IPS-15b (cell line): Measurements from ENCODE around the gene SLC9A9.

Experiments used
- H3K27me3 ChIP-seq: one replicate; pipeline ENCODE4 v1.6.1; 2013; ENCODE audit warnings: low read length; ENCODE audit not compliant: control insufficient read depth, insufficient read depth
- H3K36me3 ChIP-seq: one replicate; pipeline ENCODE4 v1.6.1; 2013; ENCODE audit warnings: low read length; ENCODE audit not compliant: control insufficient read depth, insufficient read depth
- H3K4me1 ChIP-seq: one replicate; pipeline ENCODE4 v1.6.1; 2013; ENCODE audit warnings: mild to moderate bottlenecking, low read length; ENCODE audit not compliant: control insufficient read depth, insufficient read depth
- H3K4me3 ChIP-seq: one replicate; pipeline ENCODE4 v1.5.1; 2013; ENCODE audit warnings: low read depth, low read length
- H3K9ac ChIP-seq: one replicate; pipeline ENCODE4 v1.6.1; 2013; ENCODE audit warnings: low read depth, mild to moderate bottlenecking, low read length
- H3K9me3 ChIP-seq: one replicate; pipeline ENCODE4 v1.6.1; 2013; ENCODE audit warnings: mild to moderate bottlenecking, low read length; ENCODE audit not compliant: control insufficient read depth, insufficient read depth

Gene SLC9A9

GRCh38 chr3:143672396-143673165 is 175.7 kb downstream of the SLC9A9 start:
- Histone ChIP-seq H3K9ac (no peak overlapping the region), H3K27me3 (no peaks in the 10 kb centered on the region), H3K4me3 (no peak overlapping the region), H3K4me1 (no peaks in the 10 kb centered on the region), H3K9me3 (no peaks in the 10 kb centered on the region), H3K36me3 (no peaks in the 10 kb centered on the region)

GRCh38 chr3:143671626-143672025 is 176.6 kb downstream of the SLC9A9 start:
- no peak overlapping the region for H3K9ac ChIP-seq
- no peaks in the 10 kb centered on the region for H3K27me3 ChIP-seq
- no peak overlapping the region for H3K4me3 ChIP-seq
- H3K36me3 ChIP-seq, result no peaks in the 10 kb centered on the region
- no peaks in the 10 kb centered on the region for H3K4me1 ChIP-seq
- H3K9me3 ChIP-seq, result no peaks in the 10 kb centered on the region

- H3K27me3 ChIP-seq, result no peaks in the 10 kb centered on the region
- no peaks in the 10 kb centered on the region for H3K4me1 ChIP-seq
- no peak overlapping the region for H3K4me3 ChIP-seq
- no peaks in the 10 kb centered on the region for H3K9me3 ChIP-seq
- H3K9ac ChIP-seq, result no peak overlapping the region
- H3K36me3 ChIP-seq, result no peaks in the 10 kb centered on the region
These were observed 179.1 kb downstream of the SLC9A9 start for GRCh38 chr3:143668924-143669790.

GRCh38 chr3:143668385-143668784 is 179.9 kb downstream of the SLC9A9 start:
- no peaks in the 10 kb centered on the region for H3K9me3 ChIP-seq

GRCh38 chr3:143661677-143662076 is 186.6 kb downstream of the SLC9A9 start:
- peaks cover 5% of the 10 kb centered on the region for H3K4me1 ChIP-seq
- no peaks in the 10 kb centered on the region for H3K9me3 ChIP-seq
- H3K36me3 ChIP-seq, result no peaks in the 10 kb centered on the region
- no peak overlapping the region for H3K9ac ChIP-seq
- H3K4me3 ChIP-seq, result no peak overlapping the region
- H3K27me3 ChIP-seq, result no peaks in the 10 kb centered on the region

More at GRCh38 chr3:143668385-143668784, 179.9 kb downstream of the SLC9A9 start:
- Histone ChIP-seq H3K4me3 (no peak overlapping the region), H3K36me3 (no peaks in the 10 kb centered on the region), H3K4me1 (no peaks in the 10 kb centered on the region), H3K9ac (no peak overlapping the region), H3K27me3 (no peaks in the 10 kb centered on the region)

GRCh38 chr3:143658861-143659260 is 189.4 kb downstream of the SLC9A9 start:
- Histone ChIP-seq H3K36me3 (no peaks in the 10 kb centered on the region), H3K4me3 (no peak overlapping the region), H3K9me3 (no peaks in the 10 kb centered on the region), H3K4me1 (peaks cover 14% of the 10 kb centered on the region), H3K27me3 (no peaks in the 10 kb centered on the region), H3K9ac (no peak overlapping the region)

- H3K4me3 ChIP-seq, result no peak overlapping the region
- no peaks in the 10 kb centered on the region for H3K36me3 ChIP-seq
- no peaks in the 10 kb centered on the region for H3K27me3 ChIP-seq
- H3K9me3 ChIP-seq, result no peaks in the 10 kb centered on the region
- H3K9ac ChIP-seq, result no peak overlapping the region
- H3K4me1 ChIP-seq, result peaks cover 14% of the 10 kb centered on the region
These were observed 190.2 kb downstream of the SLC9A9 start for GRCh38 chr3:143658116-143658515.

- H3K9me3 ChIP-seq, result no peaks in the 10 kb centered on the region
- peaks cover 14% of the 10 kb centered on the region for H3K4me1 ChIP-seq
- no peaks in the 10 kb centered on the region for H3K36me3 ChIP-seq
- H3K27me3 ChIP-seq, result no peaks in the 10 kb centered on the region
- H3K4me3 ChIP-seq, result no peak overlapping the region
- H3K9ac ChIP-seq, result no peak overlapping the region
These were observed 190.9 kb downstream of the SLC9A9 start for GRCh38 chr3:143657391-143657790.

GRCh38 chr3:143654906-143655305 is 193.4 kb downstream of the SLC9A9 start:
- H3K4me3 ChIP-seq, result no peak overlapping the region
- H3K27me3 ChIP-seq, result no peaks in the 10 kb centered on the region
- no peaks in the 10 kb centered on the region for H3K36me3 ChIP-seq
- no peak overlapping the region for H3K9ac ChIP-seq
- H3K4me1 ChIP-seq, result peaks cover 14% of the 10 kb centered on the region
- H3K9me3 ChIP-seq, result no peaks in the 10 kb centered on the region

- H3K36me3 ChIP-seq, result no peaks in the 10 kb centered on the region
- no peak overlapping the region for H3K4me3 ChIP-seq
- no peaks in the 10 kb centered on the region for H3K27me3 ChIP-seq
- no peaks in the 10 kb centered on the region for H3K9me3 ChIP-seq
- peaks cover 14% of the 10 kb centered on the region for H3K4me1 ChIP-seq
- no peak overlapping the region for H3K9ac ChIP-seq
These were observed 194.3 kb downstream of the SLC9A9 start for GRCh38 chr3:143653935-143654334.

GRCh38 chr3:143653493-143653892 is 194.8 kb downstream of the SLC9A9 start:
- Histone ChIP-seq H3K9me3 (no peaks in the 10 kb centered on the region), H3K4me1 (peaks cover 14% of the 10 kb centered on the region), H3K36me3 (no peaks in the 10 kb centered on the region), H3K27me3 (no peaks in the 10 kb centered on the region), H3K4me3 (no peak overlapping the region), H3K9ac (no peak overlapping the region)

GRCh38 chr3:143652118-143652517 is 196.2 kb downstream of the SLC9A9 start:
- H3K4me1 ChIP-seq, result peaks cover 13% of the 10 kb centered on the region
- no peak overlapping the region for H3K4me3 ChIP-seq
- no peaks in the 10 kb centered on the region for H3K27me3 ChIP-seq
- H3K36me3 ChIP-seq, result no peaks in the 10 kb centered on the region
- H3K9me3 ChIP-seq, result no peaks in the 10 kb centered on the region
- no peak overlapping the region for H3K9ac ChIP-seq
